Karpas-422 (cell line): ENCODE data around the gene SHMT1. TPM values are rescaled to one million over a fixed set of nuclear protein-coding genes. Genes with fewer than 3 reads are reported as not detected.

ENCODE experiments used
- DNase-seq: peaks from one replicate; pipeline ENCODE4 v3.0.0-alpha.2; 2015
- H2AFZ ChIP-seq: fragments of 200-600 bp; sonication (generic); 2 replicates; pipeline ENCODE4 v1.6.1; 2014; ENCODE audit warnings: antibody characterized with exemption, low read length, mixed read lengths
- H3K27ac ChIP-seq: fragments of 200-600 bp; sonication (generic); 2 replicates; pipeline ENCODE4 v1.5.1; 2014; ENCODE audit warnings: mild to moderate bottlenecking, low read length, moderate library complexity
- H3K27me3 ChIP-seq: fragments of 200-600 bp; sonication (generic); 2 replicates; pipeline ENCODE4 v1.6.1; 2014; ENCODE audit warnings: low read length, mixed read lengths
- H3K36me3 ChIP-seq: fragments of 200-600 bp; sonication (generic); 2 replicates; pipeline ENCODE4 v1.6.1; 2014; ENCODE audit warnings: low read length, mixed read lengths; ENCODE audit not compliant: insufficient read depth
- H3K4me1 ChIP-seq: fragments of 200-600 bp; sonication (generic); 2 replicates; pipeline ENCODE4 v1.6.1; 2014; ENCODE audit warnings: mild to moderate bottlenecking, low read length, mixed read lengths
- H3K4me2 ChIP-seq: fragments of 200-600 bp; sonication (generic); 2 replicates; pipeline ENCODE4 v1.6.1; 2014; ENCODE audit warnings: low read length, low read depth, mild to moderate bottlenecking; ENCODE audit not compliant: poor library complexity, severe bottlenecking
- H3K4me3 ChIP-seq: fragments of 200-600 bp; sonication (generic); 2 replicates; pipeline ENCODE4 v1.5.1; 2014; ENCODE audit warnings: mild to moderate bottlenecking, antibody characterized with exemption, low read length, mixed read lengths
- H3K79me2 ChIP-seq: fragments of 200-600 bp; sonication (generic); 2 replicates; pipeline ENCODE4 v1.6.1; 2014; ENCODE audit warnings: mild to moderate bottlenecking, low read length, mixed read lengths
- H3K9ac ChIP-seq: fragments of 200-600 bp; sonication (generic); 2 replicates; pipeline ENCODE4 v1.6.0; 2014; ENCODE audit warnings: low read length
- H3K9me2 ChIP-seq: fragments of 200-600 bp; sonication (generic), shearing (Covaris generic); replicated peaks from 2 replicates; pipeline ENCODE4 v1.6.0; 2014; ENCODE audit warnings: mild to moderate bottlenecking, low read length, moderate library complexity; ENCODE audit not compliant: insufficient read depth
- H3K9me3 ChIP-seq: fragments of 300-700, 200-600 bp; sonication (generic); 2 replicates; pipeline ENCODE4 v1.6.1; 2014; ENCODE audit warnings: low read length, mixed read lengths
- H4K20me1 ChIP-seq: fragments of 200-600 bp; sonication (generic); 2 replicates; pipeline ENCODE4 v1.6.1; 2014; ENCODE audit warnings: mild to moderate bottlenecking, antibody characterized with exemption, low read length, low read depth; ENCODE audit not compliant: insufficient read depth
- total RNA-seq: library from RNA; depleted of rRNA; stranded (reverse); fragments of >200 nt; shearing (Covaris generic); gene quantifications from 2 replicates; pipeline ENCODE4 v1.2.3, GENCODE V29; 2014; ENCODE audit warnings: low replicate concordance

SHMT1 gene
- total RNA-seq, 1 experiment from 2014 or later = 17.7 TPM

GRCh38 chr17:18327556-18327955 lies 35.8 kb downstream of the SHMT1 start:
- Histone ChIP-seq H2AFZ (no peak overlapping the region), H3K79me2 (peaks cover 4% of the 10 kb centered on the region; the same call in 1 of the 2 replicates), H3K9me3 (no peaks in the 10 kb centered on the region), H3K36me3 (no peaks in the 10 kb centered on the region; the same call in 1 of the 2 replicates), H4K20me1 (0 out of 2 replicates have a peak, but pooled peaks cover 5% of the 10 kb centered on the region), H3K4me3 (no peak overlapping the region), H3K9ac (no peak overlapping the region), H3K27me3 (no peaks in the 10 kb centered on the region), H3K4me2 (no peak overlapping the region), H3K27ac (no peak overlapping the region), H3K4me1 (peaks cover 11% of the 10 kb centered on the region), H3K9me2 (no peaks in the 10 kb centered on the region)
- DNase-seq = no peak

DNA sequence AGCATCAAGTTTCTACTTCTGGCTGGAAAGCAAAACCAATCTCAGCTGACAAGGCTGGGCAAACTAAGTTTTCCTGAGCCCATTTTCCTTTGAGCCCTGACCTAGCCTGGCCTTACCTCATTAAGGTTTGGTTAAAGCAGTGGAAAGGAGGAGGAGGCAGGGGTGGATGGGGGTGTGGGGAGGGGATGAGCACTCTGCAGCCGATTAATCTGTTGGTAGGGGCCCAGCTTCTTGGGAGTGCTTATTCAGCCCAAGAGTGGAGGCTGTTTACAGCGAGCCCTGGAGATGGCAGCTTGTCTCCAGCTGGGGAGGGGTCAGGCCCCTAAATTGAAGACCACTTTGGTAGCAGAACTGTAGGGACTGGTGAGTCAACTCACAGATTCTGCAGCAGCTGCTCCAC lies 36.3 kb downstream of the SHMT1 start:
- H3K9me2 ChIP-seq = no peaks in the 10 kb centered on the region
- no peak for DNase-seq
- 0 out of 2 replicates have a peak, but pooled peaks cover 5% of the 10 kb centered on the region for H4K20me1 ChIP-seq
- H3K4me3 ChIP-seq = no peak overlapping the region
- H3K36me3 ChIP-seq = no peaks in the 10 kb centered on the region; the same call in 1 of the 2 replicates
- H3K4me2 ChIP-seq = no peak overlapping the region
- H3K9me3 ChIP-seq = no peaks in the 10 kb centered on the region
- peaks cover 11% of the 10 kb centered on the region for H3K4me1 ChIP-seq
- no peak overlapping the region for H3K27ac ChIP-seq
- no peak overlapping the region for H2AFZ ChIP-seq
- no peaks in the 10 kb centered on the region for H3K27me3 ChIP-seq
- H3K79me2 ChIP-seq = peaks cover 6% of the 10 kb centered on the region; the same call in 1 of the 2 replicates
- H3K9ac ChIP-seq = no peak overlapping the region

DNA sequence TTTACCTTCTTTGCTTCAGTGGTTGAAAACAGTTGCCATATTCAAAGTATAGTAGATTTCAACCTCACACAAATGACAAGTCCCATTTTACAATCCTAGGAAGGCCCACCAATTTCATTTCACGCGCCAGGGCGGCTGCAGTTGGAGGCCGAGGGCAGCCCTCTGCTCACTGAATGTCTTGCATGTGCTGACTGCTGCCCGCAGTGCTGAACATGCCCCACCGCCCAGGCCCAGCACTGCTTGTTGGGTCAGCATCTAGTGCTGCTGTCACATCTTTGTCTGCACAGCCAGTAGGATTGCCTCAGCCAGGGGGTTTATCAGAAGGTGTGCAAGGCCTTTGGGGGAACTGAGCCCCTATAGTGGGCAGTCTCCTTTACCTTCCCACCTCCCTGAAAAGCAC lies 36.8 kb downstream of the SHMT1 start:
- no peaks in the 10 kb centered on the region for H3K9me3 ChIP-seq
- peaks cover 11% of the 10 kb centered on the region for H3K4me1 ChIP-seq
- H3K79me2 ChIP-seq = peaks cover 6% of the 10 kb centered on the region; the same call in 1 of the 2 replicates
- no peak overlapping the region for H2AFZ ChIP-seq
- no peak overlapping the region for H3K4me2 ChIP-seq
- no peaks in the 10 kb centered on the region for H3K9me2 ChIP-seq
- H4K20me1 ChIP-seq = 0 out of 2 replicates have a peak, but pooled peaks cover 5% of the 10 kb centered on the region
- no peak overlapping the region for H3K4me3 ChIP-seq
- H3K9ac ChIP-seq = no peak overlapping the region
- H3K27ac ChIP-seq = no peak overlapping the region
- no peaks in the 10 kb centered on the region; the same call in 1 of the 2 replicates for H3K36me3 ChIP-seq
- DNase-seq = no peak
- H3K27me3 ChIP-seq = no peaks in the 10 kb centered on the region

DNA sequence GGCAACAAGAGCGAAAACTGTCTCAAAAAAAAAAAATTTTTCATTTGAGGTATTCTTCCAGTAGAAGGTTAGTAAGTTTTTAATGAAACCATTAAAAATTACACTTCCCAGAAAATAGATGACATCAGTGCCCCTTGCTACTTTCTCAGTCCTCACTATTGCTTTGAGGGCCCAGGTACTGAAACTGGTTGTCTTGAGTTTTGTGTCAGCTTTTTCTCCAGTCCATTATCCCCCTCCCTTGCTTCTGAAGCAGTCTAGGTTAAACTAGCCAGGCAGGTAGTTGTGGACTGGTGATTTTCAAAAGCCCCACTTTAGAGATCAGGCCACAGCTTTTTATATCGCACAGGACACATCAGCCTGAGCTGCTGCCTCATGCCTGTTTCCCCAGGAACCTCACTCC lies 37.3 kb downstream of the SHMT1 start:
- H3K9ac ChIP-seq = no peak overlapping the region
- no peaks in the 10 kb centered on the region for H3K9me2 ChIP-seq
- H3K9me3 ChIP-seq = no peaks in the 10 kb centered on the region
- H3K4me2 ChIP-seq = no peak overlapping the region
- H3K36me3 ChIP-seq = no peaks in the 10 kb centered on the region; the same call in 1 of the 2 replicates
- 0 out of 2 replicates have a peak, but pooled peaks cover 5% of the 10 kb centered on the region for H4K20me1 ChIP-seq
- peaks cover 11% of the 10 kb centered on the region for H3K4me1 ChIP-seq
- H3K27ac ChIP-seq = no peak overlapping the region
- H3K4me3 ChIP-seq = no peak overlapping the region
- no peaks in the 10 kb centered on the region for H3K27me3 ChIP-seq
- no peak overlapping the region for H2AFZ ChIP-seq
- H3K79me2 ChIP-seq = peaks cover 6% of the 10 kb centered on the region; the same call in 1 of the 2 replicates
- DNase-seq = no peak

DNA sequence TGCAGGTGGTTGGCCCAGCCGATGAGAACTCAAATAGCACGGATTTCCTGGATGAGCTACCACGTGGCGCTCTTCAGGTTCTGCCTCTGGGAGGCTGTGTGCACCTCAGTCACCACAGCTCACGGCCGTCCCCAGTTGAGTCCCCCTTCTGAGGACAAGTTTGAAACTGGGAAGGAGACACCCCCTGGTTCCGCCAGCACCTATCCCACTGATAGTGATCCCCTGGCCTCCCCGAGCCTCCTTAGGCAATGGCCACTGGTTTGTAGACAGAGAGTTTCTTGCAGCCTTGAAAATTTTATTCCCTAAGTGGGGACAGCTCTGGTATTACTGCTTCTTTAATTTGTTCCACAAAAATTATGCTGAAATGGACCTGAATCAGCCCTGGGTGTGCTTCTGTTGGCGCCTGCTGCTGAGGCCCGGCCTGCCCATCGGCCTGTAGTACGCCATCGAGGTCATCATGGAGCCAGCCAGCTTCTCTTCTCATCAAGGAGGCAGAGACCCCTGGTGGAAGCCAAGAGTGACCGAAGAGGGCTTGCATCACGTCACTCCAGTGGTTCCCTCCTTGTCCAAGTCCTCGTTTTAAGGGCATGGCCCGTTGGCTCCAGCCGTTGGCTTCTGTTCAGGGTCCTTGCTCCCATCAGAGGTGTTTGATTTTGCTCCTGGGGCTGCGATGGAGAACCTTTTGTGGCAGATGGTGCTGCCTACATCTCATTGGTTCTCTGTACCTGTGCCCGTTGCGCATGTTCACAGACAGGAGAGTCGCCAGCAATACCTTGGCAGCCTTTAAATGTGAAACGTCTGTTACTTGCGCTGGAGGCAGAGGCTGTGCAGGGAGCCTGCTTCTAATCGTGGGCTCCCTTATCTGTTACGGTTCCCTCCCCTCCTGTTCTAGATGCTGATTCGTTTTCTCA lies 39.0 kb downstream of the SHMT1 start:
- DNase-seq = no peak
- Histone ChIP-seq H3K27me3 (no peaks in the 10 kb centered on the region), H3K27ac (no peak overlapping the region), H4K20me1 (0 out of 2 replicates have a peak, but pooled peaks cover 13% of the 10 kb centered on the region), H3K79me2 (peaks cover 13% of the 10 kb centered on the region), H2AFZ (no peak overlapping the region), H3K4me1 (peaks cover 11% of the 10 kb centered on the region), H3K9ac (no peak overlapping the region), H3K9me2 (no peaks in the 10 kb centered on the region), H3K4me2 (no peak overlapping the region), H3K36me3 (no peaks in the 10 kb centered on the region; the same call in 1 of the 2 replicates), H3K9me3 (no peaks in the 10 kb centered on the region), H3K4me3 (no peak overlapping the region)

GRCh38 chr17:18323507-18324139 lies 39.7 kb downstream of the SHMT1 start:
- Histone ChIP-seq H3K9ac (no peak overlapping the region), H2AFZ (no peak overlapping the region), H4K20me1 (peaks cover 17% of the 10 kb centered on the region; the same call in 1 of the 2 replicates), H3K9me3 (no peaks in the 10 kb centered on the region), H3K27me3 (no peaks in the 10 kb centered on the region), H3K27ac (no peak overlapping the region), H3K36me3 (no peaks in the 10 kb centered on the region; the same call in 1 of the 2 replicates), H3K4me2 (no peak overlapping the region), H3K4me1 (peaks cover 19% of the 10 kb centered on the region), H3K4me3 (no peak overlapping the region), H3K9me2 (no peaks in the 10 kb centered on the region), H3K79me2 (peaks cover 21% of the 10 kb centered on the region)
- DNase-seq = no peak

GRCh38 chr17:18323007-18323406 lies 40.3 kb downstream of the SHMT1 start:
- no peaks in the 10 kb centered on the region for H3K9me3 ChIP-seq
- peaks cover 17% of the 10 kb centered on the region; the same call in 1 of the 2 replicates for H4K20me1 ChIP-seq
- peaks cover 26% of the 10 kb centered on the region for H3K79me2 ChIP-seq
- no peak overlapping the region for H2AFZ ChIP-seq
- no peaks in the 10 kb centered on the region; the same call in 1 of the 2 replicates for H3K36me3 ChIP-seq
- no peak overlapping the region for H3K9ac ChIP-seq
- H3K9me2 ChIP-seq = no peaks in the 10 kb centered on the region
- no peak overlapping the region for H3K4me3 ChIP-seq
- H3K4me1 ChIP-seq = peaks cover 22% of the 10 kb centered on the region
- DNase-seq = peak; percentile 70
- H3K27me3 ChIP-seq = no peaks in the 10 kb centered on the region
- H3K27ac ChIP-seq = no peak overlapping the region
- H3K4me2 ChIP-seq = no peak overlapping the region

DNA sequence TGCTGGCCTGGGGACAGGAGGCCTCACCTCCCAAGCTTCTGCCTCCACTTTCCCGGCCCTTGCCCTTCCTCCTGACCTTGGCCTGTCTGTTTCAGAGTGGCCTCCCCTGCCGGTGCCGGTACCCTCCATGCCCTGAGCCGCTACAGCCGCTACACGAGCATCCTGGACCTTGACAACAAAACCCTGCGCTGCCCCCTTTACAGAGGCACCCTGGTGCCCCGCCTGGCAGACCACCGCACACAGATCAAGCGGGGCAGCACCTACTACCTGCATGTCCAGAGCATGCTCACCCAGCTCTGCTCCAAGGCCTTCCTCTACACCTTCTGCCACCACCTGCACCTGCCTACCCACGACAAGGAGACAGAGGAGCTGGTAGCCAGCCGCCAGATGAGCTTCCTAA lies 40.8 kb downstream of the SHMT1 start:
- Histone ChIP-seq H3K36me3 (no peaks in the 10 kb centered on the region; the same call in 1 of the 2 replicates), H3K27me3 (no peaks in the 10 kb centered on the region), H4K20me1 (peaks cover 17% of the 10 kb centered on the region; the same call in 1 of the 2 replicates), H3K4me1 (peaks cover 27% of the 10 kb centered on the region), H3K4me2 (no peak overlapping the region), H3K27ac (no peak overlapping the region), H3K9me3 (no peaks in the 10 kb centered on the region), H2AFZ (no peak overlapping the region), H3K79me2 (peaks cover 30% of the 10 kb centered on the region), H3K9ac (no peak overlapping the region), H3K4me3 (no peak overlapping the region), H3K9me2 (no peaks in the 10 kb centered on the region)
- DNase-seq = no peak
